ENCODE data around the gene MBP. TPM values are rescaled to one million over a fixed set of nuclear protein-coding genes. Genes with fewer than 3 reads are reported as not detected.

Gene MBP
- total RNA-seq, 2 donors from 2014 or later: 15.4 to 15.8 TPM

DNA sequence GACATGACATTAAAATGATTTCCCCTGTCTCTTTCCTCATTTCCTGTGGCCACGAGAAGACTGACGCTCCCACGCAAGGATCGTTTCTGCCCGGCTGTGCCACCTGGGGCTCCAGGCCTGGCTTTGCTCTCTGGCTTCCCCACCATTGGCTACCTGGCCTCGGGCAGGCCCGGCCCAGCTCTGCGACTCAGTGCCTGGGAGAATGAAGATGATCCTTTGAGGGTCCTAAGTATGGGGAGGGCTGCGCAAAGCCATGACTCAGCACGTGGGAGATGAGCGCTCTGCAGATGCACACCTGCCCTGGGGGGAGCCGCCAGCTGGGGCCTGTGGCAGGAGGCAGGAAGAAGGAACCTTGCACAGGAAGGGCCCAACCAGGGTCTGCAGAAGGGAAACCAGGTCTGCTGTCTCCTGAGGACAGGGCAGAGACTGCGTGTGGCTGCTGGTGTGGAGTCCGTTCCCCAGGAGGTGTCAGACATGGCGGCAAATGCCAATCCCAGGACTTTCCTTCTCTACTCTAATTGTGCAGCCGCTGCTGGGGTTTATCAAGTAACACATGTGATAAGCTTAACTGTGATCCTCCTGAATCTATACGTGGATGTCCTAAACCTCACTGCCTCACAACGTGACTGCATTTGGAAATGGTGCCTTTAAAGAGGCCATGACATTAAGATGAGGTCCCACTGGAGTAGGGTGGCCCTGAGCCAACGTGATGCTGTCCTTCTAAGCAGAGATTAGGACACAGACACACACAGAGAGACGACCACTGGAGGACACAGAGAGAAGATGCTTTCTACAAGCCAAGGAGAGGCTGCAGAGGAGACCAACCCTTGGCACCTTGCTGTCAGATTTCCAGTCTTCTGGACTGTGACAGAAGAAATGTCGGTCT is 32.9 kb downstream of the MBP start:
- no peak overlapping the region for H3K4me3 ChIP-seq
- peaks cover 0 to 61% of the 10 kb centered on the region in 2 donors for H3K4me1 ChIP-seq
- DNase-seq (ENCODE audit: low spot score): no peak
- TF ChIP-seq, protein P1, sequence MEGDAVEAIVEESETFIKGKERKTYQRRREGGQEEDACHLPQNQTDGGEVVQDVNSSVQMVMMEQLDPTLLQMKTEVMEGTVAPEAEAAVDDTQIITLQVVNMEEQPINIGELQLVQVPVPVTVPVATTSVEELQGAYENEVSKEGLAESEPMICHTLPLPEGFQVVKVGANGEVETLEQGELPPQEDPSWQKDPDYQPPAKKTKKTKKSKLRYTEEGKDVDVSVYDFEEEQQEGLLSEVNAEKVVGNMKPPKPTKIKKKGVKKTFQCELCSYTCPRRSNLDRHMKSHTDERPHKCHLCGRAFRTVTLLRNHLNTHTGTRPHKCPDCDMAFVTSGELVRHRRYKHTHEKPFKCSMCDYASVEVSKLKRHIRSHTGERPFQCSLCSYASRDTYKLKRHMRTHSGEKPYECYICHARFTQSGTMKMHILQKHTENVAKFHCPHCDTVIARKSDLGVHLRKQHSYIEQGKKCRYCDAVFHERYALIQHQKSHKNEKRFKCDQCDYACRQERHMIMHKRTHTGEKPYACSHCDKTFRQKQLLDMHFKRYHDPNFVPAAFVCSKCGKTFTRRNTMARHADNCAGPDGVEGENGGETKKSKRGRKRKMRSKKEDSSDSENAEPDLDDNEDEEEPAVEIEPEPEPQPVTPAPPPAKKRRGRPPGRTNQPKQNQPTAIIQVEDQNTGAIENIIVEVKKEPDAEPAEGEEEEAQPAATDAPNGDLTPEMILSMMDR (IDR thresholded peaks at IDR 0.05): no peak
- H3K27me3 ChIP-seq: no peaks in the 10 kb centered on the region
- no peaks in the 10 kb centered on the region for H3K9me3 ChIP-seq
- H3K36me3 ChIP-seq: no peaks in the 10 kb centered on the region
- peak overlapping the region; percentile 33 to 86 for H3K27ac ChIP-seq

DNA sequence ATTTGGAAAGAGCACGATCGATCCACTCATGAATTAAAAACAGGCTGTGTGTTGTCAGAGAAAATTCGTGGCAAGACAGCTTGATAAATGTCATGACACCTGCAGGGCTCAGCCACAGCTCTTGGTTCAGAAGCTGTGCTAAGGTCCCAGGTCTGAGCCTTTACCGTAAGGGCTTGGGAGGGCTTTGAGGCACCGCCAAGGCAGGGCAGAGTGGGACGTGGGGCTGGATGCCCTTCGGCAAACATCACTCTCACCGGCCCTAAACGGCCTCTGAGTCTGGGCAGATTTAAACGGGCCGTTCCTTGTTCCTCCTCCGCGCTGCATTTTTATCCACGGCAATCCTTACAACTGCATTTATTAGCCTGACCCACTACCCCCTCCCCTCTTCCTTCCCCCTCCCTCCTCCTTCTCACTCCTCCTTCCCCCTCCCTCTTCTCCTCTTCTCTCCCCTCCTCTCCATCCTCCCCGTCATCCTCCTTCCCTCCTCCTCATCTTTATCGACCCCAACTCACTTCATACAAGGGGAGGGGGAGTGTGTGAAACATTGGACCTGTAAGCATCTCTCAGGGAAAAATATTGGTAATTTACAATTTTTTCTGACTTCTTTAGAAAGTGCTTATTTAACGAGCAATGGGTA is 33.9 kb downstream of the MBP start:
- Histone ChIP-seq H3K36me3 (no peaks in the 10 kb centered on the region), H3K27ac (peak overlapping the region; percentile 17 to 86), H3K4me3 (peak overlapping the region in 1 of 2 donors; percentile 24), H3K9me3 (no peaks in the 10 kb centered on the region), H3K27me3 (no peaks in the 10 kb centered on the region), H3K4me1 (peaks cover 0 to 55% of the 10 kb centered on the region in 2 donors)
- TF ChIP-seq, protein P1 (IDR thresholded peaks at IDR 0.05): no peak
- DNase-seq (ENCODE audit: low spot score): no peak

DNA sequence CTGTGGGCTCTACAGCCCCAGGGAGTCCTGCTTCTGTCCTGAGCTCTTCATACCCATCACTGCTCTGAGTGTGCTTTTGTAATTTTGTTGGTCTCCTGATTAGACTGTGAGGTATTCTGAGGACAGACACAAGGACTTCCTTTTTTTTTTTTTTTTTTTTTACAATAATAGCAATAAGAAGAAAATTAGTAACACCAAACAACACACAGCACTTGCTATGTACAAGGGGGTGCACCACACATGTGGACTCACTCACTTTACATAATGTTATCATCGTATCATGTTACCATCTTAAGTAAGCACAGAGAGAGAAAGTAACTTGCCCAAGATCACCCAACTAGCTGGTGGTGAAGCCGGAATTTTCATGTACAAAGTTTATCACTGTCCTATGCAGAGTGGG is 34.6 kb downstream of the MBP start:
- Histone ChIP-seq H3K4me3 (no peak overlapping the region), H3K4me1 (peaks cover 0 to 48% of the 10 kb centered on the region in 2 donors)
- TF ChIP-seq, protein P1 (IDR thresholded peaks at IDR 0.05): no peak

DNA sequence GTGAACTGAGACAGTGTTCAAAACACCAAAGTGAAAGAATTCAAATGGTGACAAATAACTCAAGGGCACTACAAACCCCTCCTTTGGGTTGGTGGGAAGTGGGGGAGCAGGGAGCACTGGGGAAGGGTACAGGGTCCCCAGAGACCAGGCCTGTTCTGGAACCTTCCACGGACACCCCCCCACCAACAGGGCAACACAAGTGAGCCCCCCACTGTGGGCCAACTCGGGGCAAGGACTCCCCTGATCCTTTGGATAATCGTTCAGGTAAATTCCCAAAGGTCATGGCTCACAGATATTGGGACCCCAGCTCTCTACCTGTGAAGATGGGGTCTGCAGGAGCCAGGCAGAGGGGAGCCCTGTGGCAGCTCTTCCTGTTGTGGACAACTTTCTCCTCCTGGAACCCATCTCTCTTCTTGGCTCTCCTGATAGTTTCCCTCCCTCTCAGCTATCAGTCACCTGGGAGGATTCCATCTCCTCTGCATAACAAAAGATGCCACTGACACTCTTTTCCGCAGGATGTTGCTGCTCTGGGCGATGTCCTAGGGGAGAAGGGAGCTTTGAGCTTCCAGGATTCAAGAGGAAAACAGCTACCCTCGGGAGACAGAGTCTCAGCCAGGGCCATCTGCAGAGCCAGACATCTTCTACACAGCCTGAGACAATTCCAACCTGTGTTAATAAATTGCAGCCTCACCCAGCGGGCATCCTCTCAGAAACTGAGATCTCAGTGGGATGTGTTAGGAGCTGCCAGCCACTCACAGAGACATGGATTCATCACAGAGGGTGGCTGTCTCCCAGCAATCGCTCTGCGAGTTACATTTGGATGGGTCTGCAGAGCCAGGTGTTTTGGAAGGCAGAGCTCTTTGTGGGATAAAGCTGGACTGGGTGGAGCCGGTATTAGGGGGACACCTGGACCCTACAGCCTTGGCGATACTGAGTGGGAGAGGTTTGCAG is 35.4 kb downstream of the MBP start:
- peak overlapping the region in 1 of 2 donors; percentile 86 for H3K27ac ChIP-seq
- TF ChIP-seq, protein P1 (IDR thresholded peaks at IDR 0.05): no peak
- no peak overlapping the region for H3K4me3 ChIP-seq
- no peaks in the 10 kb centered on the region for H3K36me3 ChIP-seq
- H3K27me3 ChIP-seq: no peaks in the 10 kb centered on the region
- DNase-seq (ENCODE audit: low spot score): no peak
- H3K4me1 ChIP-seq: peaks cover 0 to 40% of the 10 kb centered on the region in 2 donors
- no peaks in the 10 kb centered on the region for H3K9me3 ChIP-seq

More for the DNA sequence above, 34.6 kb downstream of the MBP start:
- no peak for DNase-seq (ENCODE audit: low spot score)
- Histone ChIP-seq H3K27ac (peak overlapping the region; percentile 17 to 86), H3K9me3 (no peaks in the 10 kb centered on the region), H3K27me3 (no peaks in the 10 kb centered on the region), H3K36me3 (no peaks in the 10 kb centered on the region)

Data from right atrium auricular region (tissue), 2 donors.